Smooth muscle cell (in vitro differentiated cells): ENCODE results near the gene TGIF2. TPM values are rescaled to one million over a fixed set of nuclear protein-coding genes. Genes with fewer than 3 reads are reported as not detected.
"Not testable (repeated sequence)": the region's sequence is repeated elsewhere in the genome, so short reads cannot be mapped to it uniquely, and the experiment has no call there.

Experiments used
- DNase-seq: peaks from one replicate; lab custom pipeline; 2025; ENCODE audit not compliant: unreplicated experiment; lab: John Stamatoyannopoulos, UW
- H2AFZ ChIP-seq: fragments of 200-600 bp; sonication (generic); 2 replicates; pipeline ENCODE4 v1.6.0; 2016; ENCODE audit warnings: antibody characterized with exemption, low read depth, mild to moderate bottlenecking
- H3F3A ChIP-seq: fragments of 200-600 bp; sonication (generic); 2 replicates; pipeline ENCODE4 v1.6.0; 2017; ENCODE audit warnings: antibody characterized with exemption, low read depth
- H3K27ac ChIP-seq: fragments of 200-600 bp; sonication (generic); 2 replicates; pipeline ENCODE4 v1.5.1; 2016; ENCODE audit warnings: low read depth, mild to moderate bottlenecking
- H3K27me3 ChIP-seq: fragments of 200-600 bp; sonication (generic); 2 replicates; pipeline ENCODE4 v1.6.1; 2016; ENCODE audit warnings: low read depth, mild to moderate bottlenecking
- H3K36me3 ChIP-seq: fragments of 200-600 bp; sonication (generic); 2 replicates; pipeline ENCODE4 v1.5.1; 2016; ENCODE audit warnings: low read depth
- H3K4me1 ChIP-seq: fragments of 200-600 bp; sonication (generic); 2 replicates; pipeline ENCODE4 v1.5.1; 2016; ENCODE audit warnings: low read depth
- H3K4me2 ChIP-seq: fragments of 200-600 bp; sonication (generic); 2 replicates; pipeline ENCODE4 v1.6.0; 2016; ENCODE audit warnings: mild to moderate bottlenecking
- H3K4me3 ChIP-seq: fragments of 200-600 bp; sonication (generic); 2 replicates; pipeline ENCODE4 v1.5.1; 2016; ENCODE audit warnings: mild to moderate bottlenecking
- H3K79me2 ChIP-seq: fragments of 200-600 bp; sonication (generic); 2 replicates; pipeline ENCODE4 v1.6.0; 2016; ENCODE audit warnings: low read depth, mild to moderate bottlenecking
- H3K9ac ChIP-seq: fragments of 200-600 bp; sonication (generic); 2 replicates; pipeline ENCODE4 v1.6.0; 2016; ENCODE audit warnings: low read depth
- H3K9me3 ChIP-seq: fragments of 200-600 bp; sonication (generic); replicated peaks from 2 replicates; pipeline ENCODE4 v1.5.1; 2016; ENCODE audit warnings: low read depth
- H4K20me1 ChIP-seq: fragments of 200-600 bp; sonication (generic); 2 replicates; pipeline ENCODE4 v1.6.0; 2016; ENCODE audit warnings: low read depth
- WGBS: methylation state at CpG from one replicate; pipeline ENCODE4 v1.1.7; 2016; ENCODE audit warnings: low lambda C conversion rate; 5-methylcytosine and 5-hydroxymethylcytosine counted together
- polyA plus RNA-seq: library from polyadenylated mRNA; unstranded; fragments of >200 nt; fragmentation: Nextera tagmentation; extraction: Ambion mirVana; gene quantifications from 2 replicates; pipeline ENCODE4 v1.2.1, GENCODE V29; 2016
- total RNA-seq: library from RNA; depleted of rRNA; stranded (reverse); fragments of >200 nt; gene quantifications from 2 replicates; pipeline ENCODE4 v1.2.3, GENCODE V29; 2014
- TF ChIP-seq, protein P1 (sequence below): fragments of 200-600 bp; sonication (generic); IDR thresholded peaks from 2 replicates; pipeline ENCODE4 v1.5.1; 2017; ENCODE audit warnings: borderline replicate concordance, mild to moderate bottlenecking, antibody characterized with exemption; ENCODE audit not compliant: insufficient read depth, poor library complexity, severe bottlenecking

Gene TGIF2
- total and polyA plus RNA-seq, 2 experiments from 2014 or later, result 14.5 to 18.1 TPM

DNA sequence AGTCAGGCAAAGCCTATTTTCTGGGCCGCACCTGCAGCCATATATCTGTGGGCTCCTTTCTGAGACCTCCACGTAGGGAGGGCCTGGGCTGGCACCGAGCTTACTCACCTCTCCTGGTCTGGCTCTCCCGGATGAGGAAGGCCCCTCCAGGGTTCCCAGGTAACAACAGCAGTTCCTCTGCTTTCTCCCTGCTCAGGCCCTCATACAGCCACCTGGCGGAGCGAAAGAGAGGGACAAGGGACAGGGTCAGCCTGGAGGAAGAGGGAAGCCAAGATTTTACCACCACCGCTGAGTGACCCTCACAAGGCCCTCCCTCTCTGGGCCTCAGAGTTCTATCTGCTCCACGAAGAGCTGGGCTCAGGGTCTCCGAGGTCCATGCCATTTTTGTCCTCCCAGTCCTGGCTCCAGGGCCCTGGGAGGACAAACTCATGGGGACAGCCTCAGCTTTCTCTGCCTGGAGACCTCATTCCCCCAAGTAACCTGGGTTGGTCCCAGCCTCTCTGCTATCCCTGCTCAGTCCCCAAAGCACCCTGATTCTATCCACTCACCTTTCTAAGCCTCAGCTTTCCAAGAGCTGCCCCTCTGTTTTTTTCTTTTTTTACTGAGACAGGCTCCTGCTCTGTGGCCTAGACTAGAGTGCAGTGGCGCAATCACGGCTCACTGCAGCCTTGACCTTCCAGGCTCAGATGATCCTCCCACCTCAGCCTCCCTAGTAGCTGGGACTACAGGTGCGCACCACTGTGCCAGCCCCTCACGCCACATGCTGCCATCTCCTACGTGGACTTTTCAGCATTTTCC, 59.3 kb downstream of the TGIF2 start:
- 73% methylated on average over 14 of the region's 14 CpGs for WGBS

DNA sequence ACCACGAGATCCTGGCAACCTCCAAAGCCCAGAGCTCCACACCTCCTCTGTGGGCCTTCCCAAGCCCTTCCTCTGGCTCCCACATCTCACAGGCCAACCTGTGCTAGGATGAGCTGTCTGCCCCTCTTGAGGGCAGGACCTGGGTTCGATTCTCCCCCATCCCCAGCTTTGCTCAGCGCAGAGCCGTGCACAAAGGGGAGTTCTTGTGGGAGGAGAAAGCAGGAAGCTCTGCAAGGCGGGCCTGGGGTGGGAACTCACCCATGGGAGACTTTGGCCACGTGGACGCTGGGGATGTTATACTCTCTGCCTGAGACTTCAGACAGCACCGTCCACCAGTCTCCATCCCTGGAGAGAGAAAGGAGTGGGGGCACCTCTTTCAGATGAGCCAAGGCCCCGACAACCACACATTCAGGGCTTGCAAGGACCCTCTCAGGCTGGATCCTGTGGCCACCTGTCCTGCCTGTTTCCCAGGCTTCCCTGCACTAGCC, 59.9 kb downstream of the TGIF2 start:
- DNase-seq, result no peak
- Histone ChIP-seq H2AFZ (no peak overlapping the region), H3K4me3 (no peak overlapping the region), H3K9me3 (no peaks in the 10 kb centered on the region), H3K27me3 (no peaks in the 10 kb centered on the region), H4K20me1 (no peaks in the 10 kb centered on the region), H3F3A (no peaks in the 10 kb centered on the region), H3K27ac (no peak overlapping the region), H3K79me2 (no peaks in the 10 kb centered on the region), H3K36me3 (no peaks in the 10 kb centered on the region), H3K4me2 (no peak overlapping the region), H3K4me1 (peaks cover 4% of the 10 kb centered on the region), H3K9ac (no peak overlapping the region)
- TF ChIP-seq, protein P1, sequence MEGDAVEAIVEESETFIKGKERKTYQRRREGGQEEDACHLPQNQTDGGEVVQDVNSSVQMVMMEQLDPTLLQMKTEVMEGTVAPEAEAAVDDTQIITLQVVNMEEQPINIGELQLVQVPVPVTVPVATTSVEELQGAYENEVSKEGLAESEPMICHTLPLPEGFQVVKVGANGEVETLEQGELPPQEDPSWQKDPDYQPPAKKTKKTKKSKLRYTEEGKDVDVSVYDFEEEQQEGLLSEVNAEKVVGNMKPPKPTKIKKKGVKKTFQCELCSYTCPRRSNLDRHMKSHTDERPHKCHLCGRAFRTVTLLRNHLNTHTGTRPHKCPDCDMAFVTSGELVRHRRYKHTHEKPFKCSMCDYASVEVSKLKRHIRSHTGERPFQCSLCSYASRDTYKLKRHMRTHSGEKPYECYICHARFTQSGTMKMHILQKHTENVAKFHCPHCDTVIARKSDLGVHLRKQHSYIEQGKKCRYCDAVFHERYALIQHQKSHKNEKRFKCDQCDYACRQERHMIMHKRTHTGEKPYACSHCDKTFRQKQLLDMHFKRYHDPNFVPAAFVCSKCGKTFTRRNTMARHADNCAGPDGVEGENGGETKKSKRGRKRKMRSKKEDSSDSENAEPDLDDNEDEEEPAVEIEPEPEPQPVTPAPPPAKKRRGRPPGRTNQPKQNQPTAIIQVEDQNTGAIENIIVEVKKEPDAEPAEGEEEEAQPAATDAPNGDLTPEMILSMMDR, result no peak
- 83% methylated on average over 9 of the region's 9 CpGs for WGBS

More for the DNA sequence above, 59.3 kb downstream of the TGIF2 start:
- no peak overlapping the region for H3K4me3 ChIP-seq
- H3K27me3 ChIP-seq, result no peaks in the 10 kb centered on the region
- H2AFZ ChIP-seq, result no peak overlapping the region
- no peak overlapping the region for H3K9ac ChIP-seq
- no peaks in the 10 kb centered on the region for H3K9me3 ChIP-seq
- no peak overlapping the region for H3K27ac ChIP-seq
- TF ChIP-seq, protein P1, result no peak
- H3K4me1 ChIP-seq, result peaks cover 4% of the 10 kb centered on the region
- no peaks in the 10 kb centered on the region for H4K20me1 ChIP-seq
- H3K36me3 ChIP-seq, result no peaks in the 10 kb centered on the region
- H3K4me2 ChIP-seq, result no peak overlapping the region
- H3F3A ChIP-seq, result no peaks in the 10 kb centered on the region
- DNase-seq, result no peak
- H3K79me2 ChIP-seq, result no peaks in the 10 kb centered on the region

DNA sequence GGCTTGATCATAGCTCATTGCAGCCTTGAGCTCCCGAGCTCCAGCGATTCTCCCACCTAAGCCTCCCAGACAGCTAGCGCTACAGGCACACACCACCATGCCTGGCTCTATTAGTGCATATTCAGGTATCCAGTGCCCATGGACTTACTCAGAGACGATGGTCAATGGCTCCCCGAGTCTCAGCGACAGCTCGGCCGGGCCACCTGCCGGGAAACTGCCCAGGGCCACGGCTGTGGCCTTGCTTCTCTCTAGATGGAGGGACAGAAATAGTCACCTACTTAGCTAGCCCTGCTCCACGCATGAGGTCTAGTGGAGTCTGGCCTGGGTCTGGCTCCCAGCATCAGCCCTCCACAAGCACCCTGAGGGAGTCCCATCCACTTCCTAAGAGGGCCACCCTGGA, 60.9 kb downstream of the TGIF2 start:
- Histone ChIP-seq H3K9me3 (no peaks in the 10 kb centered on the region), H3F3A (no peaks in the 10 kb centered on the region), H3K27ac (no peak overlapping the region), H2AFZ (no peak overlapping the region), H3K4me3 (no peak overlapping the region), H3K79me2 (no peaks in the 10 kb centered on the region), H3K27me3 (no peaks in the 10 kb centered on the region), H3K9ac (no peak overlapping the region), H4K20me1 (no peaks in the 10 kb centered on the region), H3K4me1 (peaks cover 4% of the 10 kb centered on the region), H3K36me3 (no peaks in the 10 kb centered on the region), H3K4me2 (no peak overlapping the region)
- TF ChIP-seq, protein P1, result no peak
- DNase-seq, result no peak
- WGBS, result 94% methylated on average over 11 of the region's 11 CpGs

GRCh38 chr20:36638876-36639400, 65.5 kb downstream of the TGIF2 start:
- H3F3A ChIP-seq, H3K27me3 ChIP-seq, H3K4me3 ChIP-seq, H3K36me3 ChIP-seq, H3K9ac ChIP-seq, H3K27ac ChIP-seq, DNase-seq, H2AFZ ChIP-seq, H3K4me1 ChIP-seq, H4K20me1 ChIP-seq, H3K79me2 ChIP-seq, H3K9me3 ChIP-seq, H3K4me2 ChIP-seq: not testable (repeated sequence)
- 97% methylated on average over 12 of the region's 12 CpGs for WGBS
